GM18907 (cell line): ENCODE results near the gene RPS6KA2.

Experiments
- ATAC-seq: cut with Tn5 transposase; IDR thresholded peaks from one replicate; pipeline ENCODE4 v1.9.1; 2021; ENCODE audit warnings: mild to moderate bottlenecking, moderate library complexity; ENCODE audit not compliant: unreplicated experiment

The RPS6KA2 gene

GRCh38 chr6:166492092-166492741 lies 134.8 kb downstream of the RPS6KA2 start:
- no peak for ATAC-seq

- ATAC-seq = no peak
These were observed 136.2 kb downstream of the RPS6KA2 start for GRCh38 chr6:166490671-166491500.

GRCh38 chr6:166489301-166490155 lies 137.5 kb downstream of the RPS6KA2 start:
- ATAC-seq = no peak

GRCh38 chr6:166488701-166489100 lies 138.3 kb downstream of the RPS6KA2 start:
- no peak for ATAC-seq

GRCh38 chr6:166488076-166488685 lies 138.9 kb downstream of the RPS6KA2 start:
- peak; percentile 86 for ATAC-seq

GRCh38 chr6:166487148-166487547 lies 139.9 kb downstream of the RPS6KA2 start:
- no peak for ATAC-seq

- ATAC-seq = no peak
These were observed 140.5 kb downstream of the RPS6KA2 start for GRCh38 chr6:166486536-166486880.

- no peak for ATAC-seq
These were observed 141.2 kb downstream of the RPS6KA2 start for GRCh38 chr6:166485651-166486535.

GRCh38 chr6:166484863-166485262 lies 142.2 kb downstream of the RPS6KA2 start:
- no peak for ATAC-seq

GRCh38 chr6:166483573-166484250 lies 143.3 kb downstream of the RPS6KA2 start:
- no peak for ATAC-seq

- no peak for ATAC-seq
These were observed 144.0 kb downstream of the RPS6KA2 start for GRCh38 chr6:166483026-166483425.

GRCh38 chr6:166478782-166479592 lies 148.1 kb downstream of the RPS6KA2 start:
- no peak for ATAC-seq

- ATAC-seq = no peak
These were observed 149.2 kb downstream of the RPS6KA2 start for GRCh38 chr6:166477647-166478365.

GRCh38 chr6:166476634-166477215 lies 150.3 kb downstream of the RPS6KA2 start:
- ATAC-seq = no peak

- ATAC-seq = no peak
These were observed 150.9 kb downstream of the RPS6KA2 start for GRCh38 chr6:166476061-166476591.

GRCh38 chr6:166474721-166475565 lies 152.1 kb downstream of the RPS6KA2 start:
- ATAC-seq = no peak
